GM10248 (cell line): ENCODE data around the gene RPUSD1.
A peak's percentile ranks its signal among the peaks of the same experiment; 100 is the strongest.

Source experiments
- CTCF ChIA-PET: fragments of 300-600 bp; sonication (Branson Sonifier 250); formaldehyde crosslinking; extraction: SDS; loops from one replicate; lab custom pipeline; 2021; ENCODE audit warnings: antibody characterized with exemption; lab: Yijun Ruan, JAX
- POLR2A ChIA-PET: fragments of 350-650 bp; sonication (Branson Sonifier 250); formaldehyde crosslinking; extraction: SDS; loops from one replicate; lab custom pipeline; 2020; ENCODE audit warnings: antibody characterized with exemption; lab: Yijun Ruan, JAX
- DNase-seq: peaks from one replicate; pipeline ENCODE4 v3.0.0; 2012; ENCODE audit errors: extremely low spot score
- TF ChIP-seq, protein P1 (sequence below): IDR thresholded peaks from 2 replicates; pipeline ENCODE4 v1.5.1; 2012; ENCODE audit warnings: mild to moderate bottlenecking, low read depth; ENCODE audit errors: extremely low read depth, missing control alignments, control extremely low read depth

The RPUSD1 gene

DNA sequence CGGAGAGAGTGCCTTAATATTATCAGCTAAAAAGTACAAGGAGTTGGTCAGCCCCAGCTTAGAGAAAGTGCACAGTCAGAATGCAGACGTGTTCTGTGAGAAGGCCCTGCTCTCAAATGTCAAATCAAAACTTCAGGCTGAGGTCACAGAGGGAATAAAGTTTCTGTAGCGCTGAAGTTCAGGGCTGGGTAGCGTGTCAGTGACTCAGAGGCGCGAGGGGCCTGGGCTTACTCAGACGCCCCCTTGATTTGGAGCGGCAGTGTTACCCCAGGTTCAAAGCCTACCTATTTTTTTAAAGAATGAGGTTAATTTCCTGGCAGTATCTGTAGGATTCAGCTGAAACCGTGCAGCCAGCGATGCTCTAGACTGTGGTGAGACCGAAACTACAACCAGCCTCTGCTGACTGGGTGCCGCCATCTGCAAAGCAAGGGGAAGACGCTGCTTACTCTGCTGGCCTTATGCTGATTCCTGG, 52.2 kb downstream of the RPUSD1 start:
- CTCF ChIA-PET: interaction anchor here (1.9 to 5.2 kb wide), 5 partner anchors 12 to 49 kb away, joined by 7 to 31 read pairs (median 9); partner anchors contain the start of genes ANTKMT and METRN
- POLR2A ChIA-PET: interaction anchor here (0.9 to 1.5 kb wide), 3 partner anchors 9 to 1229 kb away, joined by 3 to 5 read pairs (median 3); partner anchors contain the start of genes CCDC78, HAGHL and RPS2
- DNase-seq: peak; percentile 62
- TF ChIP-seq, protein P1, sequence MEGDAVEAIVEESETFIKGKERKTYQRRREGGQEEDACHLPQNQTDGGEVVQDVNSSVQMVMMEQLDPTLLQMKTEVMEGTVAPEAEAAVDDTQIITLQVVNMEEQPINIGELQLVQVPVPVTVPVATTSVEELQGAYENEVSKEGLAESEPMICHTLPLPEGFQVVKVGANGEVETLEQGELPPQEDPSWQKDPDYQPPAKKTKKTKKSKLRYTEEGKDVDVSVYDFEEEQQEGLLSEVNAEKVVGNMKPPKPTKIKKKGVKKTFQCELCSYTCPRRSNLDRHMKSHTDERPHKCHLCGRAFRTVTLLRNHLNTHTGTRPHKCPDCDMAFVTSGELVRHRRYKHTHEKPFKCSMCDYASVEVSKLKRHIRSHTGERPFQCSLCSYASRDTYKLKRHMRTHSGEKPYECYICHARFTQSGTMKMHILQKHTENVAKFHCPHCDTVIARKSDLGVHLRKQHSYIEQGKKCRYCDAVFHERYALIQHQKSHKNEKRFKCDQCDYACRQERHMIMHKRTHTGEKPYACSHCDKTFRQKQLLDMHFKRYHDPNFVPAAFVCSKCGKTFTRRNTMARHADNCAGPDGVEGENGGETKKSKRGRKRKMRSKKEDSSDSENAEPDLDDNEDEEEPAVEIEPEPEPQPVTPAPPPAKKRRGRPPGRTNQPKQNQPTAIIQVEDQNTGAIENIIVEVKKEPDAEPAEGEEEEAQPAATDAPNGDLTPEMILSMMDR: no peak

DNA sequence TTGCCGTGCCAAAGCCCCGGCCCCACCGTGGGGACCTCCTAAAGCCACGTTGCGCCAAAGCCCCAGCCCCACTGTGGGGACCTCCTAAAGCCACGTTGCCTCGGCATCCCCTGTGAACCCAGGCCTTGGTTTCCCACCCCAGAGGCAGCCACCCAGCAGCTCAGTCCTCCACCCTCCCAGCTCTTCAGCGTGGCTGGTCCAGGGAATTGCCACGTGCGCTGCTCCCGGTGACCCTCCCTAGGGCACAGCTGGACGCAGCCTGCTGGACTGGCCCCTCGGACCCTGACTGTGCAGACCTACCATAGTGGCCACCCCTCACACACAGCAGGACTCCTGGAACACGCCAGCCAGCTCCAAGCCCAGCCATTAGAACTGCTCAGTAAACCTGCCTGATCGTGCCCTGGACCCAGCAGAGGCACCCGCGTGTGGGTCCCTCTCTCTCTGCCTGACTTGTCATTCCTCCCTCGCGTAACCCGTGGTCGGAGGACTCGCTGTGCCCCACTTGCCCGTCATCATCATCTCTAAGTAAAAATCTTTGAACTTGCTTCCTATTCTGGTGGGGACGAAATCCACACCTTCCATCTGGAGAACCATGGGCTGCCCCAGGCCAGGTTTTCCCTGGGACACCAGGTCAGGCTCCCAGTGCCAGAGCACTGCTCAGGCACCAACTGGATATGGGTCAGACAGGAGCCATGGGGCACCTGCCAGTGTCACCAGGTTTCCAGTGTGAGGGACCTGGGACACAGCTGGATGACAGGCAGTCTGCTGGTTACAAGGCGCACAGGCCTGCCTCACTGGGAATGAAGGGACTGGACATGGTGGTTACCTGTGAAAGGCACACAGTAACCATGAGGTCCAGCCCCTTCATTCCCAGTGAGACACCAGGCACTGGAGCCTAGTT, 53.0 kb downstream of the RPUSD1 start:
- POLR2A ChIA-PET: interaction anchor here (0.9 to 1.5 kb wide), 3 partner anchors 8 to 1230 kb away, joined by 3 to 5 read pairs (median 3); partner anchors contain the start of genes CCDC78, HAGHL and RPS2
- TF ChIP-seq, protein P1: no peak
- CTCF ChIA-PET: interaction anchor here (1.9 to 5.2 kb wide), 5 partner anchors 12 to 50 kb away, joined by 7 to 31 read pairs (median 9); partner anchors contain the start of genes ANTKMT and METRN
- DNase-seq: no peak
